K562 (cell line): ENCODE data around the gene SYT8. TPM values are rescaled to one million over a fixed set of nuclear protein-coding genes. Genes with fewer than 3 reads are reported as not detected.
A peak's percentile ranks its signal among the peaks of the same experiment; 100 is the strongest.

Experiments
- AFF1 ChIP-seq, 2 experiments: fragments of 450-650 bp; IDR thresholded peaks; 2 replicates each; pipeline ENCODE4 v1.6.1; 2018; ENCODE audit warnings: mild to moderate bottlenecking in 2 of 2, low read depth in 1 of 2; ENCODE audit not compliant: partially characterized antibody in 2 of 2
- CSDE1 ChIP-seq, 2 experiments: fragments of 450-650 bp; IDR thresholded peaks; 2 replicates each; pipeline ENCODE4 v1.6.1; 2016; ENCODE audit warnings: mild to moderate bottlenecking in 1 of 2
- DMBX1 ChIP-seq: fragments of 250-450 bp; sonication (Bioruptor Pico); IDR thresholded peaks from 2 replicates; pipeline ENCODE4 v1.8.0; 2022; ENCODE audit warnings: inconsistent platforms, mild to moderate bottlenecking, moderate library complexity, borderline replicate concordance
- FOXJ3 ChIP-seq: sonication (generic); formaldehyde crosslinking; IDR thresholded peaks from 2 replicates; pipeline ENCODE4 v1.4.0; 2020; ENCODE audit warnings: mild to moderate bottlenecking, missing genetic modification reagents
- GABPB2 ChIP-seq: fragments of 250-450 bp; sonication (Bioruptor Pico); conservative IDR thresholded peaks from 2 replicates; pipeline ENCODE4 v1.5.1; 2021; ENCODE audit warnings: mild to moderate bottlenecking
- GTF2E2 ChIP-seq: fragments of 200-800 bp; sonication (Bioruptor generic); IDR thresholded peaks from 2 replicates; pipeline ENCODE4 v1.6.1; 2016; ENCODE audit warnings: missing genetic modification characterization, missing compliant biosample characterization
- IFI16 ChIP-seq: fragments of 250-450 bp; sonication (Bioruptor Pico); IDR thresholded peaks from 2 replicates; pipeline ENCODE4 v2.1.2; 2022; ENCODE audit warnings: mild to moderate bottlenecking, inconsistent platforms
- KDM4B ChIP-seq, 2 experiments: fragments of 450-650 bp in 1 of 2; sonication (generic) in 1 of 2; IDR thresholded peaks; 2 replicates each; pipeline ENCODE4 v1.6.1; 2016 to 2017; ENCODE audit warnings: borderline replicate concordance in 2 of 2, antibody characterized with exemption in 1 of 2, low read depth in 1 of 2, mild to moderate bottlenecking in 1 of 2
- KHSRP ChIP-seq: fragments of 450-650 bp; IDR thresholded peaks from 2 replicates; pipeline ENCODE4 v1.6.1; 2017
- NONO ChIP-seq, 2 experiments: fragments of 200-400 bp in 1 of 2; fragments of 450-650 bp in 1 of 2; formaldehyde crosslinking in 1 of 2; IDR thresholded peaks; 2 replicates each; pipeline ENCODE4 v1.6.1; 2017; ENCODE audit warnings: low read depth in 2 of 2, mild to moderate bottlenecking in 2 of 2, moderate library complexity in 2 of 2, low read length in 1 of 2
- RUNX1 ChIP-seq: sonication (generic); IDR thresholded peaks from 2 replicates; pipeline ENCODE4 v1.6.1; 2016; ENCODE audit warnings: antibody characterized with exemption, low read depth
- SIX5 ChIP-seq, 2 experiments: IDR thresholded peaks; 2 replicates each; pipeline ENCODE4 v1.6.1; 2011; ENCODE audit warnings: low read length in 2 of 2, borderline replicate concordance in 1 of 2, low read depth in 1 of 2, mild to moderate bottlenecking in 1 of 2, moderate library complexity in 1 of 2; ENCODE audit not compliant: insufficient read depth in 1 of 2
- SMAD3 ChIP-seq: fragments of 450-650 bp; formaldehyde crosslinking; conservative IDR thresholded peaks from 2 replicates; pipeline ENCODE4 v1.4.0; 2020; ENCODE audit warnings: mild to moderate bottlenecking
- SRSF9 ChIP-seq: fragments of 200-400 bp; formaldehyde crosslinking; IDR thresholded peaks from 2 replicates; pipeline ENCODE4 v1.6.1; 2017; ENCODE audit warnings: low read depth, low read length, borderline replicate concordance
- THRAP3 ChIP-seq: fragments of 450-650 bp; IDR thresholded peaks from 2 replicates; pipeline ENCODE4 v1.6.1; 2016; ENCODE audit warnings: mild to moderate bottlenecking, inconsistent platforms, borderline replicate concordance
- ZBTB1 ChIP-seq: sonication (generic); formaldehyde crosslinking; IDR thresholded peaks from 2 replicates; pipeline ENCODE4 v1.8.1; 2023; ENCODE audit warnings: missing genetic modification reagents, low read depth, mild to moderate bottlenecking, borderline replicate concordance
- ZNF407 ChIP-seq: fragments of 450-650 bp; IDR thresholded peaks from 2 replicates; pipeline ENCODE4 v1.6.1; 2016; ENCODE audit warnings: low read depth
- ZNF766 ChIP-seq: fragments of 200-800 bp; sonication (Bioruptor generic); conservative IDR thresholded peaks from 2 replicates; pipeline ENCODE4 v1.6.1; 2016; ENCODE audit warnings: missing genetic modification characterization, missing compliant biosample characterization
- polyA plus RNA-seq, 8 experiments: library from polyadenylated mRNA; depleted of rRNA in 4 of 8; stranded (reverse) in 5 of 8; unstranded in 3 of 8; fragments of >200 nt; fragmentation: Nextera tagmentation in 2 of 8; fragmentation: Illumina TruSeq in 1 of 8; extraction: Ambion mirVana in 2 of 8; extraction: Trizol in 1 of 8; gene quantifications; 2 replicates each; pipeline versions ENCODE4 v1.2.1 to v1.2.3, GENCODE V29; 2011 to 2014; ENCODE audit warnings: inconsistent platforms in 1 of 8, missing spikeins in 1 of 8
- total RNA-seq, 7 experiments: library from RNA; depleted of rRNA in 6 of 7; stranded (reverse); fragments of >200 nt in 6 of 7; fragmentation: Illumina TruSeq in 2 of 7; extraction: Trizol in 2 of 7; gene quantifications; 2 replicates each; pipeline versions ENCODE4 v1.2.1 to v1.2.3, GENCODE V29; 2011 to 2021; ENCODE audit warnings: low replicate concordance in 1 of 7

Gene SYT8
- total and polyA plus RNA-seq, 9 of the 15 experiments (the other 6 are each of a cell fraction or from before 2014, with no cell fraction given), result not detected

- TF ChIP-seq ZNF407 (no peak), THRAP3 (0 out of 2 replicates have a peak, but pooled peaks have one; percentile 8), FOXJ3 (no peak), AFF1 (IDR thresholded peaks at IDR 0.05; ENCODE audit: low read depth in 1 of 2, partially characterized antibody in 2 of 2) (no peak), ZBTB1 (CRISPR knock-in tag) (no peak), SIX5 (IDR thresholded peaks at IDR 0.05; ENCODE audit: borderline replicate concordance in 1 of 2, insufficient read depth in 1 of 2, low read depth in 1 of 2, low read length in 2 of 2) (no peak), DMBX1 (no peak), IFI16 (no peak), RUNX1 (no peak), GABPB2 (CRISPR knock-in tag) (no peak), SMAD3 (CRISPR knock-in tag) (no peak), CSDE1 (IDR thresholded peaks at IDR 0.05) (0 out of 4 replicates have a peak, but pooled peaks of 1 of the 2 experiments have one; percentile 64), SRSF9 (no peak), KHSRP (no peak), GTF2E2 (tag) (no peak), ZNF766 (CRISPR knock-in tag) (no peak), NONO (IDR thresholded peaks at IDR 0.05; ENCODE audit: low read depth in 2 of 2, low read length in 1 of 2) (no peak), KDM4B (IDR thresholded peaks at IDR 0.05; ENCODE audit: borderline replicate concordance in 2 of 2, low read depth in 1 of 2) (no peak)
Observed at GRCh38 chr11:1845095-1845429, 10.3 kb downstream of the SYT8 start (continued).
